HepG2 (cell line): ENCODE data around the gene PSMB11. TPM values are rescaled to one million over a fixed set of nuclear protein-coding genes. Genes with fewer than 3 reads are reported as not detected.

Source experiments
- AHR ChIP-seq: IDR thresholded peaks from 2 replicates; pipeline ENCODE4 v1.6.1; 2018; ENCODE audit warnings: missing genetic modification reagents, missing compliant biosample characterization
- ATF7-NPFF ChIP-seq: sonication (generic); formaldehyde crosslinking; IDR thresholded peaks from 2 replicates; pipeline ENCODE4 v1.8.1; 2023; ENCODE audit warnings: mild to moderate bottlenecking, low read depth, missing genetic modification reagents, moderate library complexity
- EP300 ChIP-seq, 3 experiments: sonication (generic) in 1 of 3; formaldehyde crosslinking in 1 of 3; IDR thresholded peaks; 2 replicates each; pipeline versions ENCODE4 v1.5.1 to v1.6.1; 2011 to 2020; ENCODE audit warnings: low read depth in 2 of 3, low read length in 2 of 3, borderline replicate concordance in 1 of 3, improper control_type of control experiment in 1 of 3, mild to moderate bottlenecking in 1 of 3, missing genetic modification reagents in 1 of 3, moderate library complexity in 1 of 3
- FOXO1 ChIP-seq: sonication (generic); formaldehyde crosslinking; IDR thresholded peaks from 2 replicates; pipeline ENCODE4 v1.4.0; 2020; ENCODE audit warnings: missing genetic modification reagents
- KDM3A ChIP-seq: IDR thresholded peaks from 2 replicates; pipeline ENCODE4 v1.6.1; 2018; ENCODE audit warnings: low read depth, missing compliant biosample characterization
- SOX13 ChIP-seq, 3 experiments: fragments of 450-650 bp in 1 of 3; sonication (generic) in 1 of 3; formaldehyde crosslinking in 1 of 3; IDR thresholded peaks in 2 of 3; conservative IDR thresholded peaks in 1 of 3; 2 replicates each; pipeline versions ENCODE4 v1.5.0 to v1.6.1; 2016 to 2020; ENCODE audit warnings: antibody characterized with exemption in 1 of 3, mild to moderate bottlenecking in 1 of 3, missing compliant biosample characterization in 1 of 3, missing genetic modification reagents in 1 of 3, moderate library complexity in 1 of 3
- ZBTB1 ChIP-seq: sonication (generic); formaldehyde crosslinking; IDR thresholded peaks from 2 replicates; pipeline ENCODE4 v1.4.0; 2020; ENCODE audit warnings: missing genetic modification reagents, borderline replicate concordance
- ZBTB21 ChIP-seq: sonication (generic); formaldehyde crosslinking; IDR thresholded peaks from 2 replicates; pipeline ENCODE4 v1.4.0; 2020; ENCODE audit warnings: missing genetic modification reagents
- ZNF331 ChIP-seq: sonication (generic); formaldehyde crosslinking; IDR thresholded peaks from 2 replicates; pipeline ENCODE4 v1.4.0; 2020; ENCODE audit warnings: missing genetic modification reagents
- ZNF343 ChIP-seq: sonication (generic); formaldehyde crosslinking; IDR thresholded peaks from 2 replicates; pipeline ENCODE4 v1.4.0; 2020; ENCODE audit warnings: mild to moderate bottlenecking, missing genetic modification reagents
- ZNF546 ChIP-seq: sonication (generic); formaldehyde crosslinking; conservative IDR thresholded peaks from 2 replicates; pipeline ENCODE4 v1.8.1; 2023; ENCODE audit warnings: mild to moderate bottlenecking, missing genetic modification reagents
- polyA plus RNA-seq, 8 experiments: library from polyadenylated mRNA; depleted of rRNA in 3 of 8; stranded (reverse) in 7 of 8; unstranded in 1 of 8; fragments of >200 nt; fragmentation: Illumina TruSeq in 4 of 8; extraction: Trizol in 4 of 8; gene quantifications; 2 replicates each; pipeline versions ENCODE4 v1.2.1 to v1.2.3, GENCODE V29; 2011 to 2016; ENCODE audit warnings: low read depth in 4 of 8, missing spikeins in 1 of 8, mixed read lengths in 1 of 8; ENCODE audit not compliant: insufficient read depth in 1 of 8
- total RNA-seq, 5 experiments: library from RNA; depleted of rRNA; stranded (reverse); fragments of >200 nt; fragmentation: Illumina TruSeq; extraction: Trizol; gene quantifications; 2 replicates each; pipeline ENCODE4 v1.2.3, GENCODE V29; 2016; ENCODE audit warnings: low read depth in 1 of 5
- TF ChIP-seq, protein P1 (sequence below): sonication (generic); formaldehyde crosslinking; IDR thresholded peaks from 2 replicates; pipeline ENCODE4 v1.4.0; 2020; ENCODE audit warnings: missing genetic modification reagents
- TF ChIP-seq, protein P2 (sequence below): sonication (generic); formaldehyde crosslinking; IDR thresholded peaks from 2 replicates; pipeline ENCODE4 v1.4.0; 2020; ENCODE audit warnings: missing genetic modification reagents, borderline replicate concordance
- TF ChIP-seq, protein P3 (sequence below): sonication (generic); formaldehyde crosslinking; IDR thresholded peaks from 2 replicates; pipeline ENCODE4 v1.8.1; 2023; ENCODE audit warnings: mild to moderate bottlenecking, inconsistent platforms, moderate library complexity, missing genetic modification reagents, borderline replicate concordance
- TF ChIP-seq, protein P4 (sequence below): sonication (generic); formaldehyde crosslinking; IDR thresholded peaks from 2 replicates; pipeline ENCODE4 v1.4.0; 2020; ENCODE audit warnings: low read depth, mild to moderate bottlenecking, missing genetic modification reagents
- TF ChIP-seq, protein P5 (sequence below): sonication (generic); formaldehyde crosslinking; IDR thresholded peaks from 2 replicates; pipeline ENCODE4 v1.4.0; 2020; ENCODE audit warnings: mild to moderate bottlenecking, missing genetic modification reagents

PSMB11 gene
- total and polyA plus RNA-seq, 2 of the 13 experiments (the other 11 are each of a cell fraction or from before 2014, with no cell fraction given) = not detected

DNA sequence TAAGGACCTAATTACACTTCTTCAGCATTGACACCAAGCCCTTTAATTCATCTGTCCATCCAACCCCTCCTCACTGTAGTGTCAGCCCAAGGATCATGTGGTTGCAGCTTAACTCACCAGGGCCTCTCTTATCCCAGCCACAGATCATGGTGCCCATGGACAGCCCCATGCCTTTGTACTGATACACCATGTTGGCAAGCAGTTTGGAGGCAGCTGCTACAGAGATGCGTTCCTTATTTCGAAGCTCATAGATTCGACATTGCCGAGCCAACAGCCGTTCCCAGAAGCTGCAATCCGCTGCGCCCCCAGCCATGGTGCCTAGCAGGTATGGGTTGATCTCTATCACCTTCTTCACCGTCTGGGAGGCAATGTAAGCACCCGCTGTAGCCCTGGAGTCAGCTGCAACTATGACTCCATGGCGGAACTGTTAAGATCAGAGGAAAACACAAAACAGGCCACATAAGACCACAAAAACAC, 8.7 kb upstream of the PSMB11 start (continued):
- TF ChIP-seq, protein P1, sequence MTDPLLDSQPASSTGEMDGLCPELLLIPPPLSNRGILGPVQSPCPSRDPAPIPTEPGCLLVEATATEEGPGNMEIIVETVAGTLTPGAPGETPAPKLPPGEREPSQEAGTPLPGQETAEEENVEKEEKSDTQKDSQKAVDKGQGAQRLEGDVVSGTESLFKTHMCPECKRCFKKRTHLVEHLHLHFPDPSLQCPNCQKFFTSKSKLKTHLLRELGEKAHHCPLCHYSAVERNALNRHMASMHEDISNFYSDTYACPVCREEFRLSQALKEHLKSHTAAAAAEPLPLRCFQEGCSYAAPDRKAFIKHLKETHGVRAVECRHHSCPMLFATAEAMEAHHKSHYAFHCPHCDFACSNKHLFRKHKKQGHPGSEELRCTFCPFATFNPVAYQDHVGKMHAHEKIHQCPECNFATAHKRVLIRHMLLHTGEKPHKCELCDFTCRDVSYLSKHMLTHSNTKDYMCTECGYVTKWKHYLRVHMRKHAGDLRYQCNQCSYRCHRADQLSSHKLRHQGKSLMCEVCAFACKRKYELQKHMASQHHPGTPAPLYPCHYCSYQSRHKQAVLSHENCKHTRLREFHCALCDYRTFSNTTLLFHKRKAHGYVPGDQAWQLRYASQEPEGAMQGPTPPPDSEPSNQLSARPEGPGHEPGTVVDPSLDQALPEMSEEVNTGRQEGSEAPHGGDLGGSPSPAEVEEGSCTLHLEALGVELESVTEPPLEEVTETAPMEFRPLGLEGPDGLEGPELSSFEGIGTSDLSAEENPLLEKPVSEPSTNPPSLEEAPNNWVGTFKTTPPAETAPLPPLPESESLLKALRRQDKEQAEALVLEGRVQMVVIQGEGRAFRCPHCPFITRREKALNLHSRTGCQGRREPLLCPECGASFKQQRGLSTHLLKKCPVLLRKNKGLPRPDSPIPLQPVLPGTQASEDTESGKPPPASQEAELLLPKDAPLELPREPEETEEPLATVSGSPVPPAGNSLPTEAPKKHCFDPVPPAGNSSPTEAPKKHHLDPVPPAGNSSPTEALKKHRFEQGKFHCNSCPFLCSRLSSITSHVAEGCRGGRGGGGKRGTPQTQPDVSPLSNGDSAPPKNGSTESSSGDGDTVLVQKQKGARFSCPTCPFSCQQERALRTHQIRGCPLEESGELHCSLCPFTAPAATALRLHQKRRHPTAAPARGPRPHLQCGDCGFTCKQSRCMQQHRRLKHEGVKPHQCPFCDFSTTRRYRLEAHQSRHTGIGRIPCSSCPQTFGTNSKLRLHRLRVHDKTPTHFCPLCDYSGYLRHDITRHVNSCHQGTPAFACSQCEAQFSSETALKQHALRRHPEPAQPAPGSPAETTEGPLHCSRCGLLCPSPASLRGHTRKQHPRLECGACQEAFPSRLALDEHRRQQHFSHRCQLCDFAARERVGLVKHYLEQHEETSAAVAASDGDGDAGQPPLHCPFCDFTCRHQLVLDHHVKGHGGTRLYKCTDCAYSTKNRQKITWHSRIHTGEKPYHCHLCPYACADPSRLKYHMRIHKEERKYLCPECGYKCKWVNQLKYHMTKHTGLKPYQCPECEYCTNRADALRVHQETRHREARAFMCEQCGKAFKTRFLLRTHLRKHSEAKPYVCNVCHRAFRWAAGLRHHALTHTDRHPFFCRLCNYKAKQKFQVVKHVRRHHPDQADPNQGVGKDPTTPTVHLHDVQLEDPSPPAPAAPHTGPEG (CRISPR knock-in tag) = 0 out of 2 replicates have a peak, but pooled peaks have one; percentile 22
- 0 out of 2 replicates have a peak, but pooled peaks have one; percentile 18 for TF ChIP-seq ZNF331
- TF ChIP-seq, protein P2, sequence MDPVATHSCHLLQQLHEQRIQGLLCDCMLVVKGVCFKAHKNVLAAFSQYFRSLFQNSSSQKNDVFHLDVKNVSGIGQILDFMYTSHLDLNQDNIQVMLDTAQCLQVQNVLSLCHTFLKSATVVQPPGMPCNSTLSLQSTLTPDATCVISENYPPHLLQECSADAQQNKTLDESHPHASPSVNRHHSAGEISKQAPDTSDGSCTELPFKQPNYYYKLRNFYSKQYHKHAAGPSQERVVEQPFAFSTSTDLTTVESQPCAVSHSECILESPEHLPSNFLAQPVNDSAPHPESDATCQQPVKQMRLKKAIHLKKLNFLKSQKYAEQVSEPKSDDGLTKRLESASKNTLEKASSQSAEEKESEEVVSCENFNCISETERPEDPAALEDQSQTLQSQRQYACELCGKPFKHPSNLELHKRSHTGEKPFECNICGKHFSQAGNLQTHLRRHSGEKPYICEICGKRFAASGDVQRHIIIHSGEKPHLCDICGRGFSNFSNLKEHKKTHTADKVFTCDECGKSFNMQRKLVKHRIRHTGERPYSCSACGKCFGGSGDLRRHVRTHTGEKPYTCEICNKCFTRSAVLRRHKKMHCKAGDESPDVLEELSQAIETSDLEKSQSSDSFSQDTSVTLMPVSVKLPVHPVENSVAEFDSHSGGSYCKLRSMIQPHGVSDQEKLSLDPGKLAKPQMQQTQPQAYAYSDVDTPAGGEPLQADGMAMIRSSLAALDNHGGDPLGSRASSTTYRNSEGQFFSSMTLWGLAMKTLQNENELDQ (CRISPR knock-in tag) = 0 out of 2 replicates have a peak, but pooled peaks have one; percentile 38
- no peak for TF ChIP-seq SOX13 (IDR thresholded peaks at IDR 0.05)
- 0 out of 4 replicates have a peak, but pooled peaks of 1 of the 2 experiments have one; percentile 7 for TF ChIP-seq SOX13 (CRISPR knock-in tag; conservative IDR thresholded peaks at IDR 0.05 in 1 of 2, IDR thresholded peaks at IDR 0.05 in 1 of 2)
- no peak for TF ChIP-seq ATF7-NPFF (CRISPR knock-in tag)
- TF ChIP-seq, protein P3, sequence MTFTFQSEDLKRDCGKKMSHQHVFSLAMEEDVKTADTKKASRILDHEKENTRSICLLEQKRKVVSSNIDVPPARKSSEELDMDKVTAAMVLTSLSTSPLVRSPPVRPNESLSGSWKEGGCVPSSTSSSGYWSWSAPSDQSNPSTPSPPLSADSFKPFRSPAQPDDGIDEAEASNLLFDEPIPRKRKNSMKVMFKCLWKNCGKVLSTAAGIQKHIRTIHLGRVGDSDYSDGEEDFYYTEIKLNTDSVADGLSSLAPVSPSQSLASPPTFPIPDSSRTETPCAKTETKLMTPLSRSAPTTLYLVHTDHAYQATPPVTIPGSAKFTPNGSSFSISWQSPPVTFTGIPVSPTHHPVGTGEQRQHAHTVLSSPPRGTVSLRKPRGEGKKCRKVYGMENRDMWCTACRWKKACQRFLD (CRISPR knock-in tag) = peak; percentile 11; the same call in 1 of the 2 replicates
- TF ChIP-seq ZNF343 (CRISPR knock-in tag) = 0 out of 2 replicates have a peak, but pooled peaks have one; percentile 19
- peak; percentile 57; the same call in 1 of the 2 replicates for TF ChIP-seq AHR (CRISPR knock-in tag)
- no peak for TF ChIP-seq EP300 (IDR thresholded peaks at IDR 0.05; ENCODE audit: low read depth in 2 of 2, low read length in 2 of 2)
- TF ChIP-seq EP300 (CRISPR knock-in tag; IDR thresholded peaks at IDR 0.05; ENCODE audit: borderline replicate concordance) = peak; percentile 34; the same call in 1 of the 2 replicates
- TF ChIP-seq, protein P4, sequence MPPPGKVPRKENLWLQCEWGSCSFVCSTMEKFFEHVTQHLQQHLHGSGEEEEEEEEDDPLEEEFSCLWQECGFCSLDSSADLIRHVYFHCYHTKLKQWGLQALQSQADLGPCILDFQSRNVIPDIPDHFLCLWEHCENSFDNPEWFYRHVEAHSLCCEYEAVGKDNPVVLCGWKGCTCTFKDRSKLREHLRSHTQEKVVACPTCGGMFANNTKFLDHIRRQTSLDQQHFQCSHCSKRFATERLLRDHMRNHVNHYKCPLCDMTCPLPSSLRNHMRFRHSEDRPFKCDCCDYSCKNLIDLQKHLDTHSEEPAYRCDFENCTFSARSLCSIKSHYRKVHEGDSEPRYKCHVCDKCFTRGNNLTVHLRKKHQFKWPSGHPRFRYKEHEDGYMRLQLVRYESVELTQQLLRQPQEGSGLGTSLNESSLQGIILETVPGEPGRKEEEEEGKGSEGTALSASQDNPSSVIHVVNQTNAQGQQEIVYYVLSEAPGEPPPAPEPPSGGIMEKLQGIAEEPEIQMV (CRISPR knock-in tag) = no peak
- 0 out of 2 replicates have a peak, but pooled peaks have one; percentile 4 for TF ChIP-seq ZBTB21 (CRISPR knock-in tag)
- TF ChIP-seq KDM3A (CRISPR knock-in tag) = no peak
- TF ChIP-seq ZNF546 (CRISPR knock-in tag) = 0 out of 2 replicates have a peak, but pooled peaks have one; percentile 36
- TF ChIP-seq FOXO1 (CRISPR knock-in tag) = 0 out of 2 replicates have a peak, but pooled peaks have one; percentile 36
- TF ChIP-seq, protein P5, sequence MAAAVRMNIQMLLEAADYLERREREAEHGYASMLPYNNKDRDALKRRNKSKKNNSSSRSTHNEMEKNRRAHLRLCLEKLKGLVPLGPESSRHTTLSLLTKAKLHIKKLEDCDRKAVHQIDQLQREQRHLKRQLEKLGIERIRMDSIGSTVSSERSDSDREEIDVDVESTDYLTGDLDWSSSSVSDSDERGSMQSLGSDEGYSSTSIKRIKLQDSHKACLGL (CRISPR knock-in tag) = 0 out of 2 replicates have a peak, but pooled peaks have one; percentile 4
- no peak for TF ChIP-seq ZBTB1 (CRISPR knock-in tag)
